GM10847 (cell line): ENCODE measurements around the gene PGF.

Experiments
- POLR2A ChIP-seq: IDR thresholded peaks from 2 replicates; pipeline ENCODE4 v1.6.1; 2011; ENCODE audit not compliant: insufficient read length; ENCODE audit errors: extremely low read depth

PGF gene

GRCh38 chr14:74892745-74893144 lies 62.7 kb downstream of the PGF start:
- no peak for TF ChIP-seq POLR2A

GRCh38 chr14:74891870-74892269 lies 63.5 kb downstream of the PGF start:
- no peak for TF ChIP-seq POLR2A
